GM12878 (cell line): ENCODE measurements around the gene XRCC6.

Source experiments
- CTCF ChIP-seq, 3 experiments: IDR thresholded peaks in 2 of 3; conservative IDR thresholded peaks in 1 of 3; 2 replicates each; pipeline ENCODE4 v1.5.1; 2011; ENCODE audit warnings: low read depth in 3 of 3, low read length in 3 of 3, mild to moderate bottlenecking in 3 of 3, control low read depth in 2 of 3, moderate library complexity in 2 of 3, inconsistent platforms in 1 of 3, mixed read lengths in 1 of 3; ENCODE audit not compliant: control insufficient read depth in 2 of 3, insufficient read depth in 1 of 3; ENCODE audit errors: extremely low read depth in 1 of 3
- ETV6 ChIP-seq, 2 experiments: fragments of 450-650 bp in 1 of 2; IDR thresholded peaks in 1 of 2; conservative IDR thresholded peaks in 1 of 2; 2 replicates each; pipeline ENCODE4 v1.6.1; 2014; ENCODE audit warnings: antibody characterized with exemption in 1 of 2, borderline replicate concordance in 1 of 2, low read depth in 1 of 2, mild to moderate bottlenecking in 1 of 2, moderate library complexity in 1 of 2
- FOXM1 ChIP-seq: IDR thresholded peaks from 2 replicates; pipeline ENCODE4 v1.6.1; 2012; ENCODE audit warnings: low read depth, mild to moderate bottlenecking, inconsistent platforms, low read length, moderate library complexity
- MAX ChIP-seq: IDR thresholded peaks from 2 replicates; pipeline ENCODE4 v1.6.1; 2012; ENCODE audit warnings: low read depth, low read length, improper control_type of control experiment
- RBBP5 ChIP-seq: fragments of 200-600 bp; sonication (generic); conservative IDR thresholded peaks from 2 replicates; pipeline ENCODE4 v1.6.1; 2016
- TCF3 ChIP-seq: IDR thresholded peaks from 2 replicates; pipeline ENCODE4 v1.6.1; 2012; ENCODE audit warnings: low read depth, mild to moderate bottlenecking, low read length, borderline replicate concordance; ENCODE audit not compliant: insufficient read depth
- ZBED1 ChIP-seq: IDR thresholded peaks from 2 replicates; pipeline ENCODE4 v1.6.1; 2016; ENCODE audit warnings: borderline replicate concordance
- ZBTB33 ChIP-seq: fragments of 450-650 bp; IDR thresholded peaks from 2 replicates; pipeline ENCODE4 v1.6.1; 2017; ENCODE audit warnings: mild to moderate bottlenecking
- ZNF687 ChIP-seq: fragments of 450-650 bp; IDR thresholded peaks from 2 replicates; pipeline ENCODE4 v1.6.1; 2017; ENCODE audit warnings: mild to moderate bottlenecking, moderate library complexity

DNA sequence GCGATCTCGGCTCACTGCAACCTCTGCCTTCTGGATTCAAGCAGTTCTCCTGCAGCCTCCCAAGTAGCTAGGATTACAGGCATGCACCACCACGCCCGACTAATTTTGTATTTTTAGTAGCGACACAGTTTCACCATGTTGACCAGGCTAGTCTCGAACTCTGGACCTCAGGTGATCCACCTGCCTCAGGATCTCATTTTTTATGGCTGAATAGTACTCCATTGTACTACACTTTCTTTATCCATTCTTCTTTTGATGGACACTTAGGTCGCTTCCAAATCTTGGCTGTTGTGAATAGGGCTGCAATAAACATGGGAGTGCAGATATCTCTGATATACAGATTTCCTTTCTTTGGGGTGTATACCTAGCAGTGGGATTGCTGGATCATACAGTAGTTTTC is 20.8 kb downstream of the XRCC6 start:
- TF ChIP-seq MAX (no peak), CTCF (IDR thresholded peaks at IDR 0.05 in 2 of 3, conservative IDR thresholded peaks at IDR 0.05 in 1 of 3; ENCODE audit: control insufficient read depth in 2 of 3, extremely low read depth in 1 of 3, insufficient read depth in 1 of 3, low read depth in 3 of 3, low read length in 3 of 3) (no peak), ZBTB33 (no peak), ZNF687 (no peak), ZBED1 (no peak), TCF3 (no peak), FOXM1 (no peak), ETV6 (conservative IDR thresholded peaks at IDR 0.05 in 1 of 2, IDR thresholded peaks at IDR 0.05 in 1 of 2; ENCODE audit: borderline replicate concordance in 1 of 2, low read depth in 1 of 2) (no peak), RBBP5 (no peak)
